CD4-positive, alpha-beta T cell treated with Interferon gamma for 1 hour (primary cell): ENCODE measurements around the gene SPEG.

Experiments used
- DNase-seq: peaks from one replicate; pipeline ENCODE4 v3.0.0-alpha.2; 2020

Gene SPEG

GRCh38 chr2:219444566-219445091, 10.0 kb downstream of the SPEG start:
- DNase-seq, result no peak

- DNase-seq, result no peak
These were observed 10.6 kb downstream of the SPEG start for GRCh38 chr2:219445220-219445640.

GRCh38 chr2:219446101-219446504, 11.5 kb downstream of the SPEG start:
- DNase-seq, result no peak

GRCh38 chr2:219446689-219447088, 12.0 kb downstream of the SPEG start:
- no peak for DNase-seq

- no peak for DNase-seq
These were observed 12.8 kb downstream of the SPEG start for GRCh38 chr2:219447242-219448098.

- no peak for DNase-seq
These were observed 13.6 kb downstream of the SPEG start for GRCh38 chr2:219448099-219448775.

GRCh38 chr2:219448776-219449341, 14.2 kb downstream of the SPEG start:
- no peak for DNase-seq

GRCh38 chr2:219449609-219450008, 15.0 kb downstream of the SPEG start:
- no peak for DNase-seq

GRCh38 chr2:219451661-219452360, 17.2 kb downstream of the SPEG start:
- no peak for DNase-seq

GRCh38 chr2:219452361-219453317, 18.0 kb downstream of the SPEG start:
- DNase-seq, result no peak

- no peak for DNase-seq
These were observed 19.3 kb downstream of the SPEG start for GRCh38 chr2:219453671-219454590.

- no peak for DNase-seq
These were observed 20.9 kb downstream of the SPEG start for GRCh38 chr2:219455581-219455980.

- no peak for DNase-seq
These were observed 23.2 kb downstream of the SPEG start for GRCh38 chr2:219457784-219458369.

- DNase-seq, result no peak
These were observed 24.4 kb downstream of the SPEG start for GRCh38 chr2:219458996-219459395.

- peak; percentile 12 for DNase-seq
These were observed 25.0 kb downstream of the SPEG start for GRCh38 chr2:219459460-219460311.

- DNase-seq, result no peak
These were observed 25.8 kb downstream of the SPEG start for GRCh38 chr2:219460424-219460926.

GRCh38 chr2:219461047-219461514, 26.4 kb downstream of the SPEG start:
- DNase-seq, result no peak

- DNase-seq, result no peak
These were observed 27.0 kb downstream of the SPEG start for GRCh38 chr2:219461669-219462068.

- no peak for DNase-seq
These were observed 27.7 kb downstream of the SPEG start for GRCh38 chr2:219462349-219462748.
